GM21786 (cell line): ENCODE results near the gene PPIL1.
"Not testable (repeated sequence)": the region's sequence is repeated elsewhere in the genome, so short reads cannot be mapped to it uniquely, and the experiment has no call there.

Experiments used
- ATAC-seq: cut with Tn5 transposase; IDR thresholded peaks from one replicate; pipeline ENCODE4 v1.9.1; 2021; ENCODE audit not compliant: unreplicated experiment

Gene PPIL1

GRCh38 chr6:36817176-36817817, 57.3 kb downstream of the PPIL1 start:
- no peak for ATAC-seq

GRCh38 chr6:36815962-36816735, 58.5 kb downstream of the PPIL1 start:
- no peak for ATAC-seq

- ATAC-seq: no peak
These were observed 60.4 kb downstream of the PPIL1 start for GRCh38 chr6:36814249-36814648.

- ATAC-seq: no peak
These were observed 61.1 kb downstream of the PPIL1 start for GRCh38 chr6:36813526-36813925.

- ATAC-seq: not testable (repeated sequence)
These were observed 61.6 kb downstream of the PPIL1 start for GRCh38 chr6:36813047-36813446.

- ATAC-seq: no peak
These were observed 64.4 kb downstream of the PPIL1 start for GRCh38 chr6:36809941-36810803.

- no peak for ATAC-seq
These were observed 65.4 kb downstream of the PPIL1 start for GRCh38 chr6:36809156-36809555.

- ATAC-seq: no peak
These were observed 66.0 kb downstream of the PPIL1 start for GRCh38 chr6:36808634-36809033.

- no peak for ATAC-seq
These were observed 66.9 kb downstream of the PPIL1 start for GRCh38 chr6:36807750-36808149.

GRCh38 chr6:36807143-36807542, 67.5 kb downstream of the PPIL1 start:
- no peak for ATAC-seq

GRCh38 chr6:36805917-36806316, 68.7 kb downstream of the PPIL1 start:
- ATAC-seq: no peak

- ATAC-seq: no peak
These were observed 69.4 kb downstream of the PPIL1 start for GRCh38 chr6:36805096-36805797.
